Upper lobe of left lung (tissue), 4 donors: ENCODE results near the gene CSK.

Experiments
- CTCF ChIP-seq, 6 experiments: fragments of 450-650 bp in 4 of 6; fragments of 200-600 bp in 2 of 6; sonication (generic) in 2 of 6; IDR thresholded peaks; one replicate each; pipeline ENCODE4 v1.5.1; 2016 to 2019; ENCODE audit warnings: antibody characterized with exemption in 6 of 6
- POLR2A ChIP-seq, 4 donors: fragments of 450-650 bp; IDR thresholded peaks; one replicate each; pipeline ENCODE4 v1.5.1; 2016 to 2017; ENCODE audit warnings: antibody characterized with exemption in 4 of 4, mild to moderate bottlenecking in 2 of 4

- TF ChIP-seq CTCF (IDR thresholded peaks at IDR 0.05) (no peak), POLR2A (IDR thresholded peaks at IDR 0.05) (no peak)
These were observed 6.0 kb upstream of the CSK start for GRCh38 chr15:74775894-74776293.
